ENCODE data around the gene TLN1.
A peak's percentile ranks its signal among the peaks of the same experiment; 100 is the strongest.

TLN1 gene

DNA sequence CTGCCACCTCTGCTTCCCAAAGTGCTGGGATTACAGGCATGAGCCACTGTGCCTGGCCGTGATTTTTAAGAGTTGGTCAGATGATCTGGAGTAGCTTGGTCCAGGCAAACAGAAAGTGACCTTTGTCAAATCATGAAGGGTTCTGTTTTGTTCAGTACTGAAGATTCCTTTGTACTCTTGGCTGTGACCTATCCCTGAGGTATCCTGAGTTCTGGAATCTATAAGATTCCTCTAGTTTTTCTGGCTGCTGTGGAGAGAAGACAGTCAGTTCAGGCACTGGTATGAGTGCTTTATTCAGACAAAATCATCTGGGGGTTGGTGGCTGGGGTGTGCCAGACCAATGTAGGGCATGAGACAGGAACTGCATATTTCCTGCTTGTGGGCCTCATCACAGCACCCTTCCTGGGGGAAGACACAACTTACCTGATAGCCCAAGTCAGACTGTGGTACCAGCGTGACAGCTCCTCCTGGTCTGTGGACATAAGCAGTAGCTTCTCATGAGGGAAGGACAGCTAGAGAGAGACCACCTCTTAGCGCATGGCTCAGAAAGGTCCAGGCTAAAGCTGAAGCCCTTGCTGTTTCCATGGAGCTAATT is 70.1 kb downstream of the TLN1 start:
- no peak overlapping the region for H3K4me3 ChIP-seq (ENCODE audit: low read depth, low read length)
- TF ChIP-seq, protein P1, sequence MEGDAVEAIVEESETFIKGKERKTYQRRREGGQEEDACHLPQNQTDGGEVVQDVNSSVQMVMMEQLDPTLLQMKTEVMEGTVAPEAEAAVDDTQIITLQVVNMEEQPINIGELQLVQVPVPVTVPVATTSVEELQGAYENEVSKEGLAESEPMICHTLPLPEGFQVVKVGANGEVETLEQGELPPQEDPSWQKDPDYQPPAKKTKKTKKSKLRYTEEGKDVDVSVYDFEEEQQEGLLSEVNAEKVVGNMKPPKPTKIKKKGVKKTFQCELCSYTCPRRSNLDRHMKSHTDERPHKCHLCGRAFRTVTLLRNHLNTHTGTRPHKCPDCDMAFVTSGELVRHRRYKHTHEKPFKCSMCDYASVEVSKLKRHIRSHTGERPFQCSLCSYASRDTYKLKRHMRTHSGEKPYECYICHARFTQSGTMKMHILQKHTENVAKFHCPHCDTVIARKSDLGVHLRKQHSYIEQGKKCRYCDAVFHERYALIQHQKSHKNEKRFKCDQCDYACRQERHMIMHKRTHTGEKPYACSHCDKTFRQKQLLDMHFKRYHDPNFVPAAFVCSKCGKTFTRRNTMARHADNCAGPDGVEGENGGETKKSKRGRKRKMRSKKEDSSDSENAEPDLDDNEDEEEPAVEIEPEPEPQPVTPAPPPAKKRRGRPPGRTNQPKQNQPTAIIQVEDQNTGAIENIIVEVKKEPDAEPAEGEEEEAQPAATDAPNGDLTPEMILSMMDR (IDR thresholded peaks at IDR 0.05; ENCODE audit: borderline replicate concordance, insufficient read depth, low read depth, low read length): no peak

DNA sequence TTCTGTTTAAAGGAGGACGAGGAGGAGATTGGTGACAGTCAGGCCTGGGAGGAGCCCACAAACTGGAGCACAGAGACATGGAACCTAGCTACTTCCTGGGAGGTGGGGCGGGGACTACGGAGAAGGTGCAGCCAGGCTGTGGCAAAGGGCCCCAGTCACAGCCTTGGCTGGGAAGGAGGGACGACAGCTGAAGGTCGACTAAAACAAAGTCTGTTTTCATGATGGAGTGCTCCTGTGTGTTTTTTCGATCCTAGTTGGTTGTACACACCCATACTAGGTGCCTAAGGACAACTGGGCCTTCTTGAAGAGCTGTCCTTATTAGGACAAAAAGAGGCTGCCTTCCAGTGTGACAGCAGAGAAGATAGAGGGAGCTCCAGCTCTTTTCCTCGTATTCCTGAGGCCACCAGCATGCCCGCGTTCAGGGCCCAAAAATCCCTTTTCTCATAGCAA is 71.0 kb downstream of the TLN1 start:
- TF ChIP-seq, protein P1 (IDR thresholded peaks at IDR 0.05; ENCODE audit: borderline replicate concordance, insufficient read depth, low read depth, low read length): no peak
- no peak overlapping the region for H3K4me3 ChIP-seq (ENCODE audit: low read depth, low read length)

DNA sequence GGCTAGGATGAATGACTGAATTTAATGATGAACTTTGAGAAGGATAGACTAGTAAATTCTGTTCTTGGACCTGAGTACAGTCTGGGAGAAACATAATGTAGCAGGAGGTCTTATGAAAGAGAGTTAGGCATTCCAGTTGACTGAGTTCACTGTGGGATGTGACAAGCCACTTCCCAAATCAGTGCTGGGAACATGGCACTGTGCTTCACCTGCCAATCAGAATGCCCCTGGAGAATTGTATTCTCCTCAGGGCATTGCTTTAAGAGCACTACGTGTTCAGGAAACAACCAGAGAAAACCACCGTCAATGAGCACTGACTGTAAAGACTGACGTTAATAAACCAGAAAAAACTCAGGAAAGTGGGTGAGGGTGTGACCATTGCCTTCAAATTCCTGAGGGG is 72.7 kb downstream of the TLN1 start:
- TF ChIP-seq, protein P1 (IDR thresholded peaks at IDR 0.05; ENCODE audit: borderline replicate concordance, insufficient read depth, low read depth, low read length): no peak
- H3K4me3 ChIP-seq (ENCODE audit: low read depth, low read length): peak overlapping the region; percentile 11

DNA sequence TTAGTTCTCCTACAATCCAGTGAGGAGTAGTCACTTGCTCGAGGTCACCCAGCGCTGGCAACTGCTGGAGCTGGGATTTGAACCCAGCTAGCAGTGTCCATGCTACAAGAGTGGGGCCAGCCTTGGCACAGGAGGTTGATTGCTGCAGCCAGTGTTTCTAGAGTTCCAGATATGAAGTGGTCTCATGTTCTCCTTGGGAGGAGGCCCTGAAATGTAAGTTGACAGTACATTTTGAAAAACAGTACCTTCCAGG is 73.1 kb downstream of the TLN1 start:
- H3K4me3 ChIP-seq (ENCODE audit: low read depth, low read length): peak overlapping the region; percentile 95
- TF ChIP-seq, protein P1 (IDR thresholded peaks at IDR 0.05; ENCODE audit: borderline replicate concordance, insufficient read depth, low read depth, low read length): no peak

DNA sequence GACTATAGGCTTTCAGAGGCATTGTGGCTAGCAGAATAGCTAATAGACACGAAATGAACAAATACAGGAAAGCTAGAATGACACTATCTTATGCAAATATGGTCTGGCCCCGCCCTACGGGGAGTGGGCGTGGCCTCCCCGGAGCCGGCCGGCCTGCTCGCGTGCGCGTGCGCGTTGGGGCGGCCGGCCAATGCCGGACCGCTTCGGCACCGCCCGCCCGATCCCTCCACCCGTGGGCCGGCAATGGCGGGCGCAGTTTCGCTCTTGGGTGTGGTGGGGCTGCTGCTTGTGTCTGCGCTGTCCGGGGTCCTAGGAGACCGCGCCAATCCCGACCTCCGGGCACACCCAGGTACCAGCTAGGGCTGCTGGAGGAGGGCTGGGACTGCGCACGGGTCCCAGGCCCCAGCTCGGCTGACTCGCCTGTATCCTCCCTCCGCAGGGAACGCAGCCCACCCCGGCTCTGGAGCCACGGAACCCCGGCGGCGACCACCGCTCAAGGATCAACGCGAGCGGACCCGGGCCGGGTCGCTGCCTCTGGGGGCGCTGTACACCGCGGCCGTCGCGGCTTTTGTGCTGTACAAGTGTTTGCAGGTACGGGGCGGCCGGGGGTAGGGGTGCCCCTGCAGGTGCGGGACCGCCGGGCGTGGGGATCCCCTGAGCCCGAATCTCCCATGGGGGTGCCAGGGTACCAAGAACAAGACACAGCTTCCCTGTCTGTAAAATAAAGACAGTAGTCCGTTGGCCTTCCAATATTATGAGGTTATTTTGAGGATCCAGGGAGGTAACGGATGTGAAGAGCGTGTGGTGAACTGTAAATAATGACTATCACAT is 73.6 kb downstream of the TLN1 start, which contains the start of gene CCDC107:
TSS of gene CCDC107 (plus strand) at position 156 of the 831 bp plus-strand sequence. CDS start at position 244, 88 bp downstream.
- TF ChIP-seq, protein P1 (IDR thresholded peaks at IDR 0.05; ENCODE audit: borderline replicate concordance, insufficient read depth, low read depth, low read length): peak; percentile 83
- H3K4me3 ChIP-seq (ENCODE audit: low read depth, low read length): peak within 1 kb of the TSS; percentile 95

DNA sequence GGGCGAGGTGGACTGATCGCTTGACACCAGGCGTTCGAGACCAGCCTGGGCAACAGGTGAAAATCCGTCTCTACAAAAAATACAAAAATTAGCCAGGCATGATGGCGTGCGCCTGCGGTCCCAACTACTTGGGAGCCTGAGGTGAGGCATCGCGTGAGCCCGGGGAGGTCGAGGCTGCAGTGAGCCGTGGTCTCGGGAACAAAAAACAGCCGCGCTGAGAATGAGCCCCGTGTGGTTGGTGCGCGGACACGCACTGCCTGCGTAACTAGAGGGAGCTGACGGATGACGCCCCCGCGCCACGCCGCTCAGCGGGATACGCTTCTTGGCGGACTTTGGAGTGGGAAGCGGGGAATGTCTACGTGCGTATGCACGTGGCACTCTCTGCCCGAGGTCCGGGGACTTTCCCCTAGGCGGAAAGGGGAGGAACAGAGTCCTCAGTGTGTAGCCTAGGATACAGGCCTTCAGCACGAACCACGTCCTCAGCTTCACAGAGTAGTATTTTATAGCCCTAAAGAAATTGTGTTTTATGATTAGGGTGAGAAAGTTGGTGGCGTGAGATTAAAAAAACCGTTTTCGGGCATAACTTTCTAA is 74.4 kb downstream of the TLN1 start, which contains the start of gene RMRP:
TSS of gene RMRP (minus strand) at position 474 of the 591 bp plus-strand sequence.
- H3K4me3 ChIP-seq (ENCODE audit: low read depth, low read length): peak within 1 kb of the TSS; percentile 95
- TF ChIP-seq, protein P1 (IDR thresholded peaks at IDR 0.05; ENCODE audit: borderline replicate concordance, insufficient read depth, low read depth, low read length): 0 out of 2 replicates have a peak, but pooled peaks have one; percentile 5

All from GM12875 (cell line).